Natural killer cell treated with Interleukin-12 subunit alpha and Interleukin-12 subunit beta and Interleukin-15 and Interleukin-18, amount 100 ng/mL, for 72 hours (primary cell): ENCODE results near the gene PITPNM1. TPM values are rescaled to one million over a fixed set of nuclear protein-coding genes. Genes with fewer than 3 reads are reported as not detected.
A peak's percentile ranks its signal among the peaks of the same experiment; 100 is the strongest.

Source experiments
- ATAC-seq, 2 donors: fragments of 150-1000 bp; cut with Tn5 transposase in 1 of 2; sonication (Bioruptor Pico), chemical (Tn5 transposase) in 1 of 2; 2 replicates each; pipeline ENCODE4 v1.10.0; 2021
- DNase-seq: peaks from one replicate; pipeline ENCODE4 v3.0.0; 2022; ENCODE audit warnings: low spot score
- H3K27ac Mint-ChIP-seq, 2 donors: 1 replicate in 1 of 2; 2 replicates in 1 of 2; pipeline ENCODE4 v1.8.0; 2022; ENCODE audit warnings: mixed read lengths in 2 of 2, mild to moderate bottlenecking in 1 of 2, moderate library complexity in 1 of 2
- H3K27me3 Mint-ChIP-seq, 2 donors: 1 replicate in 1 of 2; 2 replicates in 1 of 2; pipeline ENCODE4 v1.8.0; 2022; ENCODE audit warnings: mixed read lengths in 2 of 2
- H3K36me3 Mint-ChIP-seq: one replicate; pipeline ENCODE4 v1.8.0; 2022; ENCODE audit warnings: mixed read lengths
- H3K4me1 Mint-ChIP-seq, 2 donors: 1 replicate in 1 of 2; 2 replicates in 1 of 2; pipeline ENCODE4 v1.8.0; 2022; ENCODE audit warnings: low read depth in 2 of 2, mixed read lengths in 2 of 2, mild to moderate bottlenecking in 1 of 2
- H3K4me3 Mint-ChIP-seq: one replicate; pipeline ENCODE4 v1.8.0; 2022; ENCODE audit warnings: mixed read lengths
- H3K9me3 Mint-ChIP-seq: 2 replicates; pipeline ENCODE4 v1.8.0; 2022; ENCODE audit warnings: mixed read lengths
- total RNA-seq, 2 donors: library from RNA; stranded (reverse); gene quantifications; one replicate each; pipeline ENCODE4 v1.2.3, GENCODE V29; 2022

PITPNM1 gene
- total RNA-seq, 2 donors from 2014 or later = 66.0 to 174 TPM

DNA sequence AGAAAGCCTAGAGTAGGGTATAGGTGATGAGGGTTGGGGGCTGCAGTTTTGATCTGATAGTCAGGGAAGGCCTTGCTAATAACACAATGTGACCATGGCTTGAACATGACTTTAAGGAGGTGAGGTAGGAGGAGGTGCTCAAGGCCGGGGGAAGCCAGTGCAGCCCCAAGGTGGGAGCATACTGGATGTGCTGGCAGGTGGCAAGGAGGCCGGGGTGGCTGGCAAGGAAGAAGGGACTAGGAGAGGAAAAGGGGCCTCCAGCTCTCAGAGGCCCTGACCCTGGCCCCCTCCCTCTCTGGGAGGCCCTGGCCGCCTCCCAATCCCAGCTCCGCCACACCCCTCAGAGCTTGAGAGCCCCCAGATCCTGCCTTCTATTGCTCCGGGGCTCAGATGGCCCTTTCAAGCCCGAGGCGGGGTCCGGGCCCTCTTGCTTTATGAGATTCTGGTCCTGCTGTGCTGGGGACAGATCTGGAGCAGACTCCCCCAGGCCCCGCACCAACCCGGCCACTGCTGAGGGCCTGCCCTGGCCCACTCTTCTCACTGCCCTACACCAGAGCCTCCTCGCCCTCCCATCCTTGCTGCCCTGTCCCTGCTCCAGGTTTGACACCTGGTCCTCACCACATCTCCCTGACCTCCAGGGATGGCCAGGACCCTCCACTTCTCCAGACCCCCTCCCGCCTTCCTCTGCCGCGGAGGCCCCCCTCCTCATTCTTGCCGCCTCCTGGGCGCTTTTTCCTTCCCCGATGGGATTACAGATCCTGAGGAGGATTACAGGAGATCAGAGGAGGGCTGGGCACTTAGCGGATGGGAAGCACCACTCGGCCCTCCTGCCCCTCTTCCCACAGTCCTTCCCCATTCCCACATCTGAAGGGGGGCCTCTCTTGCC lies 1.8 kb downstream of the PITPNM1 start:
- no peaks in the 10 kb centered on the region for H3K27me3 Mint-ChIP-seq
- peaks cover 32 to 33% of the 10 kb centered on the region in 2 donors for H3K4me1 Mint-ChIP-seq
- DNase-seq = no peak
- H3K9me3 Mint-ChIP-seq = no peaks in the 10 kb centered on the region
- peaks cover 8% of the 10 kb centered on the region for H3K36me3 Mint-ChIP-seq
- peak overlapping the region; percentile 74 for H3K4me3 Mint-ChIP-seq
- H3K27ac Mint-ChIP-seq = peak overlapping the region; percentile 6 to 21
- ATAC-seq = no peak

DNA sequence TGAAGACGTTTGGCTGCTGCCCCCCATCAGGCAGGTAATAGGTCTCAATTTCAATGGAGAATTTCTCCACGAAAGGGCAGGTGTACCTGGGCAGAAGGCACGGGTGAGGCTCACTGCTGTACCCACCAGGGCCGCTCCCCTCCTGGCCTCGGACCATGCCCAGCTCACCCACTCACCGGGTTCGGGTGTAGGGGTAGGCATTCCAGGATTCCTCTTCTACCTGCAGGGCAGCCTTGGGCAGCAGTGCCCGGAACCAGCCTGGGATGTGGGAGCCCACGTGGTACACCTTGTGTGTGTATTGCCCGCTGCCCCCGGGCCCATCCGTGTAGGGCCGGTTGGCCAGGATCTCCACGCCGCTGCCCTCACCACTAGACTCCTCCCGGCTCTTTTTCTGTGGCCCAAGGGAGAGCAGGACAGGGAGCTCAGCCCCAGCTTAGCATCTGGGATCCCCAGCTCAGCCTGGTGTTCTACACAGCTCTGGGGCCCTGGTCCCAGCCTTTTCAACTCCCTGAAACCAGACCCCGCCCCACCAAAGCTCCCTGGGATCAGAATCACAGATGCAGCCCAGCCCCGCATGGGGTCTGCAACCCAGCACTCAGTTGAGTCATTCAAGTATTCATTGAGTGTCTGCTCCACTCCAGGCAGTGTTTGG lies 2.7 kb downstream of the PITPNM1 start:
- ATAC-seq (no peak), DNase-seq (no peak)
- peaks cover 8% of the 10 kb centered on the region for H3K36me3 Mint-ChIP-seq
- H3K27me3 Mint-ChIP-seq = no peaks in the 10 kb centered on the region
- H3K9me3 Mint-ChIP-seq = no peaks in the 10 kb centered on the region
- peak overlapping the region; percentile 6 to 21 for H3K27ac Mint-ChIP-seq
- H3K4me1 Mint-ChIP-seq = peaks cover 32 to 33% of the 10 kb centered on the region in 2 donors
- H3K4me3 Mint-ChIP-seq = peak overlapping the region; percentile 74

DNA sequence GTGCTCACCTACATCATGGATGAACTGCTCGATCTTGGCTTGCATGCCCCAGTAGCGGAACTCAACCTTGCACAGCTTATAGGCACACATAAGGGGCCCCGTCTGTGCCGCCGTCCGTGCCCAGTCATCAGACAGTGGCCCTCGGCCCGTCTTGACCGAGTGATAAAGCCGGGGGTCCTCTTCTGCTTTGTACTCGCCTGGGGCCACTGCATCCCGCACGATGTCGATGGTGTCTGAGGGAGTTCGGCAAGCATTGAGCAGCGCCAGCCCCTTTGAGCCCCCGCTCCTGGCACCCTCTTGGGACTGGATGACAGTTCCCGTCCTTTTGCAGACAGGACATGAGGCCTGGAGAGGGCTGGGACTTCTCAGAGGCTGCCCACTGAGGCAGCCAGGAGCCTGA lies 3.3 kb downstream of the PITPNM1 start:
- DNase-seq = no peak
- peaks cover 28 to 30% of the 10 kb centered on the region in 2 donors for H3K4me1 Mint-ChIP-seq

DNA sequence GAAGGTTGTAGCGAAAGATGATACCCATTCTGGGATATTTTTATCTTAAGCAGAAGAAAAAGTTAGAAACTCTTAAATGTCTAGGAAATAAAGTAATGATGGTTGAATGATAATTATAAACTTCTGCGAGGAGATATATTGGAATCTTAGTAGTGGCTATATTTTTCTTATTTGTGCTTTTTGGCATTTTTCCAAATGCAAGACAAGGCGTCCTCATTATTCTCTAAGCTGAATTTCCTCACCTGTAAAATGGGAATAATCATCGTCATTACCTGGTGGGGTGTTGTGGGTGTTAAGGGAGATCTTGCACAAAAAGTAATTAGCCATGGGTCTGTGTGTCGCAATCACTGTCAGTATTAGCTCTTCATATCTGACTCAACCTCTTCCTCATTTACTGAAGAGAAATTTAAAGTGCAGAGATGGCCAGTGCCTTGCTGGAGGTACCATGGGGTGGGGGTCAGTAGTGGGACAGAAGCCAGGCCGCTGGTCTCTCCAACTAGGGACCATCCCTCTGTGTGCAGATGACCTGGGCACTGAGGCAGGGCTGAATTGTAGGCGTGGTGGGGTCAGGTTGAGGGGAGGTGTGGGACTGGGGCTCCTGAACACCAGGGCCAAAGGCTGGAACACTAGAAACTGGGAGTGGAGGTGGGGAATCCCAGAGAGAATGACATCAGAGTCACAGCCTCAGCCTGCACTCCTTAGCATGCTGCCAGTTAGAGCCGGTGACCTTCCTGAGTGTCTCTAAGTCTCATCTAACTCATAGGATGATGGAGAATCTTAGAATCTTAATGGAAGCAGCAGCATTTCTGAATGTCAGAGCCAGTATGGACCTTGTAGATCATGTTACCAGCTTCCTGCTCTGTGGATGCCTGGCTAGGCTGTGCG lies 4.1 kb downstream of the PITPNM1 start:
- DNase-seq = no peak
- Mint-ChIP-seq H3K27me3 (no peaks in the 10 kb centered on the region), H3K9me3 (no peaks in the 10 kb centered on the region), H3K27ac (peak overlapping the region; percentile 33 to 77), H3K36me3 (peaks cover 8% of the 10 kb centered on the region), H3K4me1 (peaks cover 22 to 23% of the 10 kb centered on the region in 2 donors), H3K4me3 (peak overlapping the region; percentile 34)
- ATAC-seq = no peak

More for the DNA sequence above, 3.3 kb downstream of the PITPNM1 start:
- Mint-ChIP-seq H3K4me3 (no peak overlapping the region), H3K9me3 (no peaks in the 10 kb centered on the region), H3K27ac (no peak overlapping the region), H3K36me3 (peaks cover 8% of the 10 kb centered on the region), H3K27me3 (no peaks in the 10 kb centered on the region)
- no peak for ATAC-seq

DNA sequence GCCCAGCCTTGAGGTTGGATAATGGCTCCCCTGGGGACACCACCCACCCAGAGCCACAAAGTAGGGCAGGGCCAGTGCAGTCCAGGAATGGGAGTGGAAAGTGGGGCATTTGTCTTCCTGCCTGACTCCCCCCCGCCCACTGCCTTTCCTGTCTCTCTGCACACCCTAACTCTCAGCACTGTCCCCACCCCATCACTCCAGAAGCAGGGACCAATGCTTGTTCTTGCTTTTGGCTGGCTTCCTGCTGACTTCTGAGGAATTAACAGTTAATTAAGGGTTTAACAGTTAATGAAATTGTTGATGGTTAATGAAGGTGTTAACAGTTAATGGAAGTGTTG lies 4.7 kb downstream of the PITPNM1 start:
- peaks cover 8% of the 10 kb centered on the region for H3K36me3 Mint-ChIP-seq
- H3K27ac Mint-ChIP-seq = peak overlapping the region in 1 of 2 donors; percentile 77
- H3K4me3 Mint-ChIP-seq = no peak overlapping the region

DNA sequence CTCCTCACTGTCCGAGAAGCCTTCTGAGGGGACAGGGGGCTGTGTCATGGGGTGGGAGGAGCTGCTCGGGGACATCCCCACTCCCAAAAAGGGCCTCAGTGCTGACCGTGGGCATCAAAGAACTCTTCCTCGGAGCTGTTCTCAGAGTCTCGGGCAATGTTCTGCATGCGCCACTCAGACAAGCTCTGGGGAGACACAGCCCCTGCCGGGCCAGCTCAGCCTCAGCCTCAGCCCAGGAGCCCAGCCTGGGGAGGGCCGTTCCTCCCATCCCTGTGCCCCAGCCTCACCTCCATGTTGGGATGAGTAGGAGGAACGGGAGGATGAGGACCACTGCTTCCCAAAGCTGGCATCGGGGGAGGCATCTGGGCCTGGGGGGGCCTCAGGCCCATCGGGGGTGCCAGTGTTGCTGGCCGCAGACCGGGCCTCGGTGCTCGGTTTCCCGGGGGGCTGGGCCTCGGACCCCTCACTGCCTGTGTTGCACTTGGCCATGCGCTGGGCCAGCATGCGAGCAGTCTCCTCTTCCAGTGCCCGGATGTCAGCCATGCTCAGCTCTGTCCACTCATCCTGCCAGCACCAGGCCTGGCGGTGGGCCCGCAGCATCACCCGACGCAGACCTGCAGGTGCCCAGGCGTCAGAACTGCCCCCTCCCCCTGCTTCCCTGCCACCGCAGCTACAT lies 5.2 kb downstream of the PITPNM1 start:
- no peaks in the 10 kb centered on the region for H3K27me3 Mint-ChIP-seq
- H3K36me3 Mint-ChIP-seq = peaks cover 8% of the 10 kb centered on the region
- DNase-seq (no peak), ATAC-seq (no peak)
- peaks cover 17 to 20% of the 10 kb centered on the region in 2 donors for H3K4me1 Mint-ChIP-seq
- H3K4me3 Mint-ChIP-seq = no peak overlapping the region
- H3K9me3 Mint-ChIP-seq = no peaks in the 10 kb centered on the region
- no peak overlapping the region for H3K27ac Mint-ChIP-seq

More for the DNA sequence above, 4.7 kb downstream of the PITPNM1 start:
- Mint-ChIP-seq H3K9me3 (no peaks in the 10 kb centered on the region), H3K4me1 (peaks cover 18 to 21% of the 10 kb centered on the region in 2 donors), H3K27me3 (no peaks in the 10 kb centered on the region)
- no peak for DNase-seq
- no peak for ATAC-seq

DNA sequence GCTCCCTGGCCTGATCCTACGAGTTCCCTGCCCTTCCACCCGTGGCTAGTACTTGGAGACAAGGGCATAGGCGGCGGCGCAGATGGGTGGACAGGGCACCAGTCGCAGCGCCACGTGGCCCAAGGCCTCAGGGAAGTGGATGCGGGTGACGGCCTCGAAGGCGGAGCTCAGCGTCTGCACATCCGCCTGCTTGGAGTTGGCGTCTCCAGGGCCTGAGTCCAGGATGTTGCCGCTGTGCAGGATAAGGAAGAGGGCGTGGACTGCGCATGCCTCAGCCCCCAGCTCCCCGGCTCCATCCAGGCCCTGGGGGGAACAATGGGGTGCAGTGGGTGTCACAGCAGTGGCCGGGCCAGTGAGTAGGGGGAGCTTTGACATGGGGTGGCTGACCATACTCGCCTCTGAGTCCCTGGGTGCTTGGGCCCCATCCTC lies 6.6 kb downstream of the PITPNM1 start:
- Mint-ChIP-seq H3K4me1 (peaks cover 17 to 18% of the 10 kb centered on the region in 2 donors), H3K27me3 (no peaks in the 10 kb centered on the region), H3K4me3 (no peak overlapping the region), H3K9me3 (no peaks in the 10 kb centered on the region), H3K27ac (no peak overlapping the region), H3K36me3 (peaks cover 8% of the 10 kb centered on the region)
- no peak for DNase-seq
- no peak for ATAC-seq

DNA sequence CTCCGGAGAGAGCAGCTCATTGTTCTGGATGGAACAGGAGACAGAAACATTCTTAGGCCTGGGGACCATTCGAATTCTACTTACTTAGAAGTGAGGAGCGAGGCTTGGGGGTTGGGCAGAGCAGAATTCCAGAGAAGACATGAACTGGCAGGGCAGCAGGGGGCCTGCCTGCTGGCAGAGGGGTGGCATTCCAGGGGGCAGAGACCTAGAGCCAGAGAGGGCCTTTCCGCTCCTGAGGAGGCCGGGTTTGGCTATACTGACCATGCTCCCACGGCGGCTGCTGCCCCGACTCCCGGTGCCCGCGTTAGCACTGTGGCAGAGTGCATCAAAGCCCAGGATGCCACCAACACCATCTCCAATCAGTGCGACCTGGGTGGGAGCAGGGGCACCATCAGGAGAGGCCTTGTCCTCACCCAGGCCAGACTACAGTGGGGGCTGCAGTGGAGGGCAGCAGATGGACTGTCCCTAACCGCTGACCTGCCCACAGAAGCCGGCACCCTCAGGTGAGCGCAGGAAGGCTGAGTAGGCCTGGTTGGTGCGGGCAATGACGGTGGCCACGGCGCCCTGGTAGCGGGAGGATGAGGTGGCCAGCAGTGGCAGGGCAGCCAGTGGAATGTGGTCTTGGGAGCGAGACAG lies 7.4 kb downstream of the PITPNM1 start:
- H3K27ac Mint-ChIP-seq = no peak overlapping the region
- H3K4me1 Mint-ChIP-seq = peaks cover 12 to 13% of the 10 kb centered on the region in 2 donors
- H3K36me3 Mint-ChIP-seq = peaks cover 8% of the 10 kb centered on the region
- no peaks in the 10 kb centered on the region for H3K9me3 Mint-ChIP-seq
- ATAC-seq (no peak), DNase-seq (peak; percentile 51)
- H3K27me3 Mint-ChIP-seq = no peaks in the 10 kb centered on the region
- no peak overlapping the region for H3K4me3 Mint-ChIP-seq

DNA sequence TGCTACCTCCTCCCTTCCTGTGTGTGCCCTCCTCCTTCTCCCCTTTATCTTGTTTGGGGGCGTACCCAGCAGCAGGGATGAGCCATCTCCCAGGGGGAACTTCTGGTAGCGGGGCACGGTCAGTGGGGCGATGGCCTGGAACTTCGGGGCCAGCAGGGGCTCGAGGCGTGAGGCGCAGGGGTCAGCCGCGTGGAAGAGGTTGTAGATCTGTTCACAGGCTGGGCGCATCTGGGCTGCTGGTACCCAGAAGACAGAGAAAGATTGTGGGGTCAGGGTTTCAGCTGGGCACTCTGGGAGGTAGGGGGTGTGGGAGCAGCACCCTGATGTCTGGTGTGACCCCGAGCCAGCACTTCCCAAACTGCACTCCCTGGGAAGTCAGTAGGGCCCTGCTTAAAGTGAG lies 9.1 kb downstream of the PITPNM1 start:
- Mint-ChIP-seq H3K9me3 (no peaks in the 10 kb centered on the region), H3K27me3 (no peaks in the 10 kb centered on the region), H3K36me3 (peaks cover 6% of the 10 kb centered on the region), H3K27ac (peak overlapping the region in 1 of 2 donors; percentile 33), H3K4me3 (no peak overlapping the region), H3K4me1 (peaks cover 7 to 10% of the 10 kb centered on the region in 2 donors)
- ATAC-seq (no peak), DNase-seq (no peak)

DNA sequence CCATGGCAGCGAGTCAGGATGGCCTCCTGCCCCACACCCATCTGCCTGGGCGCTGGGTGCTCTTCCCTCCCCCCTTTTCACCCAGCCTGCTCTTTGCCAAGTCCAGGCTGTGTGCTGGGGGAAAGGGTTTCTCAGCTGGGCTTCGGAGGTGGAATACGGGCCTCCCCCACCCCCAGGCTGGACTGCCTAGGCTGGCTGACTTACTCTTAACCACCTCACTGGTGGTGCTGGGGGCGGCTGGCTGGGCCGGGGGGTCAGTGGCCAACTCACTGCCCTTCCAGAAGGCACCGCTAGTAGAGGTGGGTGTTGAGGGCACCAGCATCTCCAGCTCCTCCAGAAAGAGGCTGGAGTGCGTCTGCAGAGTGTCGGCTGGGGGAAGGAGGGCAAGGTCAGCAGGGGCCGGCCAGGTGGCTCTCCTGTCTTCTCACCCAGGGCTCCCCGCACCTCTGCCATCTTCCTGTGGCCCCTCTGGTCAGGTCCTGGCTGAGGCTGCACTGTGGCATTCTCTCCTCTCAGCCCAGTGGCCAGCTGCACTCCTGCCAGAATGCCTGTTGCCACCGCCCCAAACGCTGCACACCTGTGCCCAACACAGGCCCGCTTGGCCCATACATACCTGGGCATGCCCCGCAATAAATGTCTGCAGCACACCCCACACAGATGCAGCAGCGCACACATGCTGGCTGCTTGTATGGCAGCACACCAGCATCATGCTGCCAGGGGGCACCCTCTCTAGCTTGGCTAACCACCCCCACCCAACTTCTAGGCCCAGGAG lies 9.7 kb downstream of the PITPNM1 start:
- H3K27me3 Mint-ChIP-seq = no peaks in the 10 kb centered on the region
- peaks cover under 1 to 6% of the 10 kb centered on the region in 2 donors for H3K4me1 Mint-ChIP-seq
- no peak for ATAC-seq
- H3K27ac Mint-ChIP-seq = peak overlapping the region in 1 of 2 donors; percentile 33
- no peaks in the 10 kb centered on the region for H3K9me3 Mint-ChIP-seq
- DNase-seq = peak; percentile 44
- no peaks in the 10 kb centered on the region for H3K36me3 Mint-ChIP-seq
- no peak overlapping the region for H3K4me3 Mint-ChIP-seq

DNA sequence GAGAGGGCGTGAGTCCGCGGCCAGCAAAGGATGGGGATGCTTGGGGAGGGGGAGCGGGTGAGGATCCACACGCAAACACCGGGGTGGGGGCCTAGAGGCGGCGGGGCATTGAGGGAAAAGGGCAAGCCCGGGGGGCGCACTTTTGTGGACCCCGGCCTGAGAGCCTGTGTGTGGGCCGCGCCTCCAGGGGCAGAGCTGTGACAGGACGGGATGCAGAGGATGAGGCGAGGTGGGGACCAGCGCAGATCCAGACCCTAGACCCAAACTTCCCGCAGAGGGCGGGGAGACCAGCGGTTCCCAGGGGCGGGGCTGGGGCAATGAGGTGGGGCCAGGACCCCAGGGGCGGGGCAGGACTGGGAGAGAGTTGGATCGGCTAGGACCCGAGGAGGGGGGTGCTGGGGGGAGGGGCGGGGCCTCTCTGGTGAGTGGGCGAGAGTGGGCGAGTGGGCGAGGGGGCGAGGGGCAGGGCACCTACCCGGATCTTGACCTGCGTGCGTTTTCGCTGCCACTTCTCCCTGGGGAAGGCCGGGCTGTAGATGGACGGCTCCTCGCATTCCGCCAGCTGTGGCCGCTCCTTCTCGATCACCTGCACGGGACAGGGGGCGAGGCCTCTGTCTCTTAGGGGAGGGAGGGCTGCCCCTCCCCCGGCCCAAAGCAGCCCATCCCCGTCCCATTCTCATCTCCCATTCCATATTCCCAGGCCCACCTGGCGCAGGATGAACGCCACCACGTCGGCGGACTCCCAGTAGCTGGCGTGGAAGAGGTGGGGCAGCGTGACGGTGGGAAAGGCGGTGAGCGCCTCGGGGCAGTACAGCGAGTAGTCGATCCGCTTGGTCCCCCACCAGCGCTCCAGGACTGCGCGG lies 10.6 kb downstream of the PITPNM1 start:
- H3K9me3 Mint-ChIP-seq = no peaks in the 10 kb centered on the region
- no peak overlapping the region for H3K4me3 Mint-ChIP-seq
- H3K27ac Mint-ChIP-seq = no peak overlapping the region
- peaks cover 4 to 8% of the 10 kb centered on the region in 2 donors for H3K4me1 Mint-ChIP-seq
- ATAC-seq (no peak), DNase-seq (no peak)
- H3K36me3 Mint-ChIP-seq = no peaks in the 10 kb centered on the region
- no peaks in the 10 kb centered on the region for H3K27me3 Mint-ChIP-seq
